ENCODE results near the gene FAM110C.

FAM110C gene

DNA sequence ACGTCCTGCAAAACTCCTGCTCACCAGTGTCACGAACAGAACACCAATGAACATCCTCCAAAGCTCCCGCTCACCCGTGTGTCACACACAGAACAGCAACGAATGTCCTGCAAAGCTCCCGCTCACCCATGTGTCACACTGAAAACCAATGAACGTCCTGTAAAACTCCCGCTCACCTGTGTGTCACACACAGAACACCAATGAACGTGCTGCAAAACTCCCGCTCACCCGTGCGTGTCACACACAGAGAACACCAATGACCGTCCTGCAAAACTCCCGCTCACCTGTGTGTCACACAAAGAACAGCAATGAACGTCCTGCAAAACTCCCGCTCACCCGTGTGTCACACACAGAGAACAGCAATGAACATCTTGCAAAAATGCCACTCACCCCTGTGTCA lies 20.5 kb upstream of the FAM110C start:
- DNase-seq = no peak

DNA sequence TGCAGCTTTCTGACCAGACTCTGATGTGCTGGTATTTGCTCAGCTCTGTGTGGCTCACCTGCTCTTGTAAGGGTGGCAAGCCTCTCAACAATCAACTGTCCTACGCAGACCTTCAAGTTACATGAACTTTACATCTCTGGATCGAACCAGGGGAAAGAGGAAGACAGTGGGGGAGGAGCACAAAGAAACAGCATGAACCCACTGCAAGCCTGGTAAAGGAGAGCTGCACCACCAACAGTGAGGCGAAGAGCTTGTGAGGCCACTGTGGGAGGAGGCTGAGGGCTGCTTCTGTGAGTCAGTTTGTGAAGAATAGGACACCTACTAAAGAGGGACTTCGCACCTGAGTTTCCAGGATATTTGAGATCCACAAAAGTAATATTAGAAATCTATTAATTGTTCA lies 18.8 kb upstream of the FAM110C start:
- no peak for ATAC-seq (ENCODE audit: insufficient read depth, low read depth)
- H2AFZ ChIP-seq (ENCODE audit: low read depth, low read length) = no peak overlapping the region
- H4K20me1 ChIP-seq (ENCODE audit: insufficient read depth, low read length) = no peaks in the 10 kb centered on the region

More for the DNA sequence above, 20.5 kb upstream of the FAM110C start:
- Histone ChIP-seq H3K27ac (ENCODE audit: low read length) (no peak overlapping the region), H3K36me3 (ENCODE audit: insufficient read depth, low read length) (no peaks in the 10 kb centered on the region), H3K4me2 (ENCODE audit: insufficient read depth, low read length) (no peak overlapping the region), H4K20me1 (ENCODE audit: insufficient read depth, low read length) (no peaks in the 10 kb centered on the region), H3K4me1 (ENCODE audit: insufficient read depth, low read length) (no peaks in the 10 kb centered on the region), H3K4me3 (ENCODE audit: low read depth in 1 of 2, low read length in 2 of 2) (no peak overlapping the region), H3K9ac (ENCODE audit: low read depth, low read length) (no peak overlapping the region), H2AFZ (ENCODE audit: low read depth, low read length) (no peak overlapping the region), H3K9me3 (ENCODE audit: insufficient read depth, low read length, severe bottlenecking) (no peaks in the 10 kb centered on the region), H3K79me2 (ENCODE audit: insufficient read depth, low read length) (no peaks in the 10 kb centered on the region), H3K27me3 (ENCODE audit: insufficient read depth, low read length, poor library complexity) (no peaks in the 10 kb centered on the region)
- ATAC-seq (ENCODE audit: insufficient read depth, low read depth) = no peak
- no peak for TF ChIP-seq EZH2 (IDR thresholded peaks at IDR 0.05; ENCODE audit: borderline replicate concordance, low read depth, low read length, severe bottlenecking)
- TF ChIP-seq, protein P1, sequence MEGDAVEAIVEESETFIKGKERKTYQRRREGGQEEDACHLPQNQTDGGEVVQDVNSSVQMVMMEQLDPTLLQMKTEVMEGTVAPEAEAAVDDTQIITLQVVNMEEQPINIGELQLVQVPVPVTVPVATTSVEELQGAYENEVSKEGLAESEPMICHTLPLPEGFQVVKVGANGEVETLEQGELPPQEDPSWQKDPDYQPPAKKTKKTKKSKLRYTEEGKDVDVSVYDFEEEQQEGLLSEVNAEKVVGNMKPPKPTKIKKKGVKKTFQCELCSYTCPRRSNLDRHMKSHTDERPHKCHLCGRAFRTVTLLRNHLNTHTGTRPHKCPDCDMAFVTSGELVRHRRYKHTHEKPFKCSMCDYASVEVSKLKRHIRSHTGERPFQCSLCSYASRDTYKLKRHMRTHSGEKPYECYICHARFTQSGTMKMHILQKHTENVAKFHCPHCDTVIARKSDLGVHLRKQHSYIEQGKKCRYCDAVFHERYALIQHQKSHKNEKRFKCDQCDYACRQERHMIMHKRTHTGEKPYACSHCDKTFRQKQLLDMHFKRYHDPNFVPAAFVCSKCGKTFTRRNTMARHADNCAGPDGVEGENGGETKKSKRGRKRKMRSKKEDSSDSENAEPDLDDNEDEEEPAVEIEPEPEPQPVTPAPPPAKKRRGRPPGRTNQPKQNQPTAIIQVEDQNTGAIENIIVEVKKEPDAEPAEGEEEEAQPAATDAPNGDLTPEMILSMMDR (IDR thresholded peaks at IDR 0.05; ENCODE audit: borderline replicate concordance, extremely low read depth, low read length, poor library complexity, severe bottlenecking) = no peak

DNA sequence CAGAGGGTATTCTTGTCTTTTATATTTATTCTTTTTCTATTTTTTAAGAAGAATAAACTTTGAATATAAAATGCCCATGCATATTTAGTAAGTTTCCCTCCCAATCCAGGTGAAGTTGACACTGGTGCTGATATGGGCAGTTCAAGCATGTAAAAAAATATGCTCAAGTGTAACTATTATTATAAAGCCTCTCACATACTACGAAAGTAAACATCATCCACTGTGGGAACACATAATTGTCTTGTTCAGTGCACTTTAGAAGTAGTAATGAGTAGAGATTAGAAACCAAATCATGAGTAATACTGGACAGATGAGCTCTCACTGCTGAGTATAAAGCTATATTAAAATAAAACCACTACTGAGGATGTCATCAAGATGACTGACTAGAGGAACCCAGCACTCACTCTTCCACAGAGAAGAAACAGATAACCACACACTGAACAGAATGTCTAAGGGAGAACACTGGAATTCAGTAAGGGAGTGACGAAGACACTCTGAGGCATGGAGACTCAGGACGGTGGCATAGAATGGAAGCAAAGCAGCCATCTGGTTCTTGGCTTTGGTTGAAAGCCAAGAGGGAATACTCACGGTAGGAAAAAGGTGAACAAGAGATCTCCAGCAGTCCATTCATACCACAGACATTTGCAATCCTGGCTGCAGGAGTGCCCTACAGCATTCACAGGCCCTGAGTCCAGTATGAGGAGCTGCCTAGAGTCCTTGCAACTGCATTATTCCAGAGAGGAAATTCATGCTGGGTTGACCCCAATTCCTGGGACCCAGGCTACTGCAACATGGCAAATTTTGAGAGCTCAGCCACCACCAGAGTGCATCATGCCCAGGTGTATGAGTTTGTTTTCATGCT lies 9.5 kb upstream of the FAM110C start:
- H3K4me1 ChIP-seq (ENCODE audit: insufficient read depth, low read length) = no peaks in the 10 kb centered on the region
- H4K20me1 ChIP-seq (ENCODE audit: insufficient read depth, low read length) = no peaks in the 10 kb centered on the region
- H3K4me3 ChIP-seq (ENCODE audit: low read depth in 1 of 2, low read length in 2 of 2) = no peak overlapping the region
- no peak for ATAC-seq (ENCODE audit: insufficient read depth, low read depth)
- peaks cover 29% of the 10 kb centered on the region for H3K9me3 ChIP-seq (ENCODE audit: insufficient read depth, low read length, severe bottlenecking)
- H3K79me2 ChIP-seq (ENCODE audit: insufficient read depth, low read length) = no peaks in the 10 kb centered on the region
- H2AFZ ChIP-seq (ENCODE audit: low read depth, low read length) = no peak overlapping the region
- no peak for TF ChIP-seq EZH2 (IDR thresholded peaks at IDR 0.05; ENCODE audit: borderline replicate concordance, low read depth, low read length, severe bottlenecking)
- TF ChIP-seq, protein P1 (IDR thresholded peaks at IDR 0.05; ENCODE audit: borderline replicate concordance, extremely low read depth, low read length, poor library complexity, severe bottlenecking) = no peak
- no peaks in the 10 kb centered on the region for H3K27me3 ChIP-seq (ENCODE audit: insufficient read depth, low read length, poor library complexity)
- no peak overlapping the region for H3K9ac ChIP-seq (ENCODE audit: low read depth, low read length)
- no peak for DNase-seq
- H3K4me2 ChIP-seq (ENCODE audit: insufficient read depth, low read length) = no peak overlapping the region
- no peaks in the 10 kb centered on the region for H3K36me3 ChIP-seq (ENCODE audit: insufficient read depth, low read length)
- no peak overlapping the region for H3K27ac ChIP-seq (ENCODE audit: low read length)

More for the DNA sequence above, 18.8 kb upstream of the FAM110C start:
- Histone ChIP-seq H3K27me3 (ENCODE audit: insufficient read depth, low read length, poor library complexity) (no peaks in the 10 kb centered on the region), H3K4me3 (ENCODE audit: low read depth in 1 of 2, low read length in 2 of 2) (no peak overlapping the region), H3K4me2 (ENCODE audit: insufficient read depth, low read length) (no peak overlapping the region), H3K9ac (ENCODE audit: low read depth, low read length) (no peak overlapping the region), H3K36me3 (ENCODE audit: insufficient read depth, low read length) (no peaks in the 10 kb centered on the region), H3K27ac (ENCODE audit: low read length) (no peak overlapping the region), H3K79me2 (ENCODE audit: insufficient read depth, low read length) (no peaks in the 10 kb centered on the region), H3K9me3 (ENCODE audit: insufficient read depth, low read length, severe bottlenecking) (no peaks in the 10 kb centered on the region), H3K4me1 (ENCODE audit: insufficient read depth, low read length) (no peaks in the 10 kb centered on the region)
- DNase-seq = no peak
- no peak for TF ChIP-seq EZH2 (IDR thresholded peaks at IDR 0.05; ENCODE audit: borderline replicate concordance, low read depth, low read length, severe bottlenecking)
- TF ChIP-seq, protein P1 (IDR thresholded peaks at IDR 0.05; ENCODE audit: borderline replicate concordance, extremely low read depth, low read length, poor library complexity, severe bottlenecking) = no peak
